Brain microvascular endothelial cell (primary cell): ENCODE results near the gene DEXI.

Source experiments
- DNase-seq: peaks from one replicate; pipeline ENCODE4 v3.0.0-alpha.2; 2020
- H3K27ac ChIP-seq: fragments of 250-450 bp; sonication (Bioruptor Pico); 2 replicates; pipeline ENCODE4 v1.5.1; 2020; ENCODE audit warnings: mild to moderate bottlenecking, moderate library complexity
- H3K27me3 ChIP-seq: fragments of 250-450 bp; sonication (Bioruptor Pico); replicated peaks from 2 replicates; pipeline ENCODE4 v1.5.1; 2020; ENCODE audit warnings: mild to moderate bottlenecking
- H3K36me3 ChIP-seq: fragments of 250-450 bp; sonication (Bioruptor Pico); replicated peaks from 2 replicates; pipeline ENCODE4 v1.5.1; 2020; ENCODE audit warnings: mild to moderate bottlenecking
- H3K4me3 ChIP-seq: 2 replicates; pipeline ENCODE4 v1.5.1; 2011; ENCODE audit warnings: low read depth, mild to moderate bottlenecking, control low read depth, low read length, moderate library complexity
- CTCF ChIP-seq: IDR thresholded peaks from 2 replicates; pipeline ENCODE4 v1.5.1; 2011; ENCODE audit warnings: low read depth, mild to moderate bottlenecking, moderate library complexity, low read length, control low read depth, inconsistent platforms; ENCODE audit errors: missing control alignments
- in situ Hi-C: cut with HindIII; loops from 2 replicates; pipeline ENCODE4 v1.10.0; 2017; ENCODE audit warnings: low sequenced_read_pairs, low pct_ligation_motif_present

Gene DEXI

DNA sequence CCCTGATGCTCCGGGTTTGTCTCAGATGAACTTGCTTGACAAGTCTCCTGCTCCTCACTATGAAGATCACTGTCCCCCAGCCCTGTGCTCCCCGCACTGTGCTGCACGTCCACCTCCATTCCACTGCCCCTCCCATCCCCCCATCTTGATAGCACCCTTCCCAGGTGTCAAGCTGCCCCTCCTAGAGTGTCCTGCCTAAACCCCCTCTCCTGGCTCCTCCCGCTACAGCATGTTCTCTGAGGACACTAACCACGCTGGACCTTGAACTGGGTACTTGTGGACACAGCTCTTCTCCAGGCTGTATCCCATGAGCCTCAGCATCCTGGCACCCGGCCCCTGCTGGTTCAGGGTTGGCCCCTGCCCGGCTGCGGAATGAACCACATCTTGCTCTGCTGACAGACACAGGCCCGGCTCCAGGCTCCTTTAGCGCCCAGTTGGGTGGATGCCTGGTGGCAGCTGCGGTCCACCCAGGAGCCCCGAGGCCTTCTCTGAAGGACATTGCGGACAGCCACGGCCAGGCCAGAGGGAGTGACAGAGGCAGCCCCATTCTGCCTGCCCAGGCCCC is 18.5 kb downstream of the DEXI start:
- no peak for DNase-seq
- Histone ChIP-seq H3K36me3 (peaks cover 3% of the 10 kb centered on the region), H3K27me3 (no peaks in the 10 kb centered on the region), H3K27ac (no peak overlapping the region), H3K4me3 (no peak overlapping the region)
- in situ Hi-C loops = no loop called here
- no peak for TF ChIP-seq CTCF

- Histone ChIP-seq H3K4me3 (no peak overlapping the region), H3K27ac (no peak overlapping the region), H3K36me3 (no peaks in the 10 kb centered on the region), H3K27me3 (no peaks in the 10 kb centered on the region)
- in situ Hi-C loops = no loop called here
- no peak for TF ChIP-seq CTCF
- DNase-seq = no peak
Measured at GRCh38 chr16:10923146-10923649, 19.1 kb downstream of the DEXI start.

- in situ Hi-C loops = no loop called here
- Histone ChIP-seq H3K27ac (no peak overlapping the region), H3K36me3 (no peaks in the 10 kb centered on the region), H3K27me3 (no peaks in the 10 kb centered on the region), H3K4me3 (no peak overlapping the region)
- no peak for DNase-seq
- no peak for TF ChIP-seq CTCF
Measured at GRCh38 chr16:10922328-10923145, 19.7 kb downstream of the DEXI start.

- no peak for TF ChIP-seq CTCF
- no peak for DNase-seq
- Histone ChIP-seq H3K4me3 (no peak overlapping the region), H3K27me3 (no peaks in the 10 kb centered on the region), H3K27ac (no peak overlapping the region), H3K36me3 (no peaks in the 10 kb centered on the region)
- in situ Hi-C loops = no loop called here
Measured at GRCh38 chr16:10921536-10922327, 20.5 kb downstream of the DEXI start.

DNA sequence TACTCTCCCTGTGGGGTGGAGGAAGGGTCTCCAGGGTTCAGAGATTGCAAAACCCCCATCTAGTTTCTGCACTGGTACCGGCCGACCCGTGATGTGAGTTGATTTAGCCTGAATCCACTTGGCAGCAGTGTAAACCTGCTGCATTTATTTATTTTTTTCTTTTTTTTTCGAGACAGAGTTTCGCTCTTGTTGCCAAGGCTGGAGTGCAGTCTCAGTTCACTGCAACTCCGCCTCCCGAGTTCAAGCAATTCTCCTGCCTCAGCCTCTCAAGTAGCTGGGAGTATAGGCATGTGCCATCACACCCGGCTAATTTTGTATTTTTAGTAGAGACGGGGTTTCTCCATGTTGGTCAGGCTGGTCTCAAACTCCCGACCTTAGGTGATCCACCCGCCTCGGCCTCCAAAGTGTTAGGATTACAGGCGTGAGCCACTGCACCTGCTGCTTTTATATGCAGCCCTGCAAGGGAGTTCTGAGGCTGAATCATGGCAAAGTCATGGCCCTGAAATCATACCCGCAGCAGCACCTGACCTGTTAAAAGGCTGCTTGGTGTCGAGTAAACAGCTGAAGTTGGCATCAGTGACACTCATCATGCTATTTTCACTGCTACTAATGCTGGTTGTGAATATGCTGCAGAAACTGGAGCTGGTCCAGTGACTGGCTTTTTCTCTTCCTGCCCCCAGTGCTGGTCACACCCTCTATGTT is 21.4 kb downstream of the DEXI start:
- H3K27me3 ChIP-seq = no peaks in the 10 kb centered on the region
- in situ Hi-C loops = no loop called here
- H3K4me3 ChIP-seq = no peak overlapping the region
- no peak for DNase-seq
- no peaks in the 10 kb centered on the region for H3K36me3 ChIP-seq
- TF ChIP-seq CTCF = no peak
- H3K27ac ChIP-seq = no peak overlapping the region
